GM18858 (cell line): Measurements from ENCODE around the gene HES3.

Experiments
- ATAC-seq: cut with Tn5 transposase; IDR thresholded peaks from one replicate; pipeline ENCODE4 v1.9.1; 2021; ENCODE audit not compliant: unreplicated experiment

The HES3 gene

GRCh38 chr1:6276811-6277555, 33.0 kb downstream of the HES3 start:
- no peak for ATAC-seq

GRCh38 chr1:6278263-6278662, 34.3 kb downstream of the HES3 start:
- no peak for ATAC-seq

GRCh38 chr1:6279066-6279465, 35.1 kb downstream of the HES3 start:
- ATAC-seq = no peak

- no peak for ATAC-seq
These were observed 35.8 kb downstream of the HES3 start for GRCh38 chr1:6279613-6280383.

GRCh38 chr1:6280761-6281451, 36.9 kb downstream of the HES3 start:
- no peak for ATAC-seq

- ATAC-seq = no peak
These were observed 37.8 kb downstream of the HES3 start for GRCh38 chr1:6281511-6282402.

GRCh38 chr1:6282577-6283270, 38.7 kb downstream of the HES3 start:
- no peak for ATAC-seq

GRCh38 chr1:6285336-6285735, 41.4 kb downstream of the HES3 start:
- ATAC-seq = no peak

- ATAC-seq = no peak
These were observed 42.3 kb downstream of the HES3 start for GRCh38 chr1:6286266-6286665.

GRCh38 chr1:6287029-6287428, 43.0 kb downstream of the HES3 start:
- no peak for ATAC-seq

GRCh38 chr1:6287431-6287886, 43.5 kb downstream of the HES3 start:
- no peak for ATAC-seq

GRCh38 chr1:6288026-6288425, 44.0 kb downstream of the HES3 start:
- ATAC-seq = no peak

GRCh38 chr1:6288665-6289064, 44.7 kb downstream of the HES3 start:
- no peak for ATAC-seq

GRCh38 chr1:6292102-6292501, 48.1 kb downstream of the HES3 start:
- no peak for ATAC-seq

GRCh38 chr1:6294080-6294889, 50.3 kb downstream of the HES3 start:
- ATAC-seq = no peak

- ATAC-seq = no peak
These were observed 51.0 kb downstream of the HES3 start for GRCh38 chr1:6294890-6295556.
